ENCODE measurements around the gene NEIL3.

The NEIL3 gene

DNA sequence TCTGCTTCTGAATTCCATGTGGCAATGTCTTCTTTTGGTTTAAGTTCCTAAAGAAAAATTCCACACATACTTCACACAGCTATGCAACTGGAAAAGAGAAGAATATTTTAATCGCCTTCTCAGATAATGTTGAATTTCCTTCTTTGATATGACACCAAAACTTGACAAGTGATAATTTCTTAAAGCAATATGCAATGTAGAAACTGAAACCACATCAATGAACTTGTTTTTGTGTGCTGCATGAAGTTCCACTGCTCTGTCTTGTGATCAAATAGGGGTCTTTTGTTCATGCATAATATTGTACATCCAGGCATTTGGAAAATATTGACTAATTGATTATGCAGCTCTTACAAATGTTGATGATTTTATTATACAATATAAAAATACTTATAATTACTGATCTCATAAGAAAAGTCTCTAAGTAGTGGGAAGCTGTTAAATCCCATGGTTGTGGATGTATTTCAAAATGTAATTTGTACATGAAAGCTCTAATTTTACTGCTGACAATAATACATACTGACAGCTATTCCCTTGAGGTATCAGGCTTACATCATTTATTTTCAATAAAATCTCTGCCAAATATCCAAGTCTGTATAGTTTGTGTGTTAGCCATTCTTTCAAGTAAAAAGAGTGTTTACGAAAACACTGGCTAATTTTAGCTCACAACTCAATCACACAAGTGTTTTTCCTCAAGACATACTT lies 76.1 kb downstream of the NEIL3 start:
- H3K56ac ChIP-seq (ENCODE audit: low read length) = no peak overlapping the region
- WGBS (ENCODE audit: extremely low coverage, insufficient coverage, low lambda C conversion rate) = no CpG with 5 or more reads among the region's 2 CpGs
- no peak for DNase-seq

DNA sequence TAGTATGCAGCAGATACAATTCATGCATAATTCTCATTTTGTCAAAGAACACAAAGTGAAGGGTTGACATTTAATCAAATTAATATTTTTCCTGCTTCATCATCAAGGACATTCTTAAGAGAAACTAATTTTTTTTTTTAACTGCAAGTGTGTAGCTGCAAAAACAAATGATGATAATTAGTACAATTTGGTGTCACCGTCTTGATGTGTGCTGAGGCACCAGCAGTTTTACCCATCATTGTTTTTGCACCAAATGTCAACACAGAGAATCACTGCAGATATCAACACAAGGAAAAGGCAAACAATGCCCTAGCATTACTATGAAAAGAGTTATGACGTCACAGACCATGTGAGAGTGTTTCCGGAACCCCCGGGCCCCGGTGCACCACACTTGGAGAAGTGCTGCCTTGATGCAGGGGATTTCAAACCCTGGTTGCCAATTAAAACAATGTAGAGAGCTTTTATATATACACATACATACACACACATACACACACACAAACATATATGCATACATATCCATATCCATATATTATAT lies 76.7 kb downstream of the NEIL3 start:
- Histone ChIP-seq H3K4me1 (ENCODE audit: control insufficient read depth, low read depth, low read length) (no peaks in the 10 kb centered on the region), H3K18ac (ENCODE audit: low read length) (no peak overlapping the region)
- DNase-seq = no peak

More for the DNA sequence above, 76.1 kb downstream of the NEIL3 start:
- Histone ChIP-seq H3K79me2 (ENCODE audit: control insufficient read depth, insufficient read depth, low read length) (no peaks in the 10 kb centered on the region), H3K4me1 (ENCODE audit: control insufficient read depth, low read depth, low read length) (no peaks in the 10 kb centered on the region), H3K27ac (ENCODE audit: low read depth, low read length) (no peak overlapping the region), H2BK5ac (ENCODE audit: low read length) (no peak overlapping the region), H3K18ac (ENCODE audit: low read length) (no peak overlapping the region), H3K4me2 (ENCODE audit: low read length) (no peak overlapping the region), H4K8ac (ENCODE audit: low read depth, low read length) (no peak overlapping the region), H3K23ac (ENCODE audit: low read length) (no peak overlapping the region), H3K27me3 (ENCODE audit: insufficient read depth, low read length, poor library complexity) (no peaks in the 10 kb centered on the region), H3K9ac (ENCODE audit: low read length) (no peak overlapping the region), H2BK120ac (ENCODE audit: low read depth, low read length) (no peak overlapping the region), H3K79me1 (ENCODE audit: low read length) (no peaks in the 10 kb centered on the region), H3K4ac (ENCODE audit: low read depth, low read length) (no peak overlapping the region), H3K4me3 (ENCODE audit: low read length) (no peak overlapping the region), H2BK15ac (replicated peaks; ENCODE audit: low read depth) (no peak overlapping the region), H4K5ac (ENCODE audit: low read length) (no peak overlapping the region), H2AK5ac (ENCODE audit: low read length) (no peak overlapping the region), H3K36me3 (ENCODE audit: control insufficient read depth, insufficient read depth, low read length) (no peaks in the 10 kb centered on the region)

DNA sequence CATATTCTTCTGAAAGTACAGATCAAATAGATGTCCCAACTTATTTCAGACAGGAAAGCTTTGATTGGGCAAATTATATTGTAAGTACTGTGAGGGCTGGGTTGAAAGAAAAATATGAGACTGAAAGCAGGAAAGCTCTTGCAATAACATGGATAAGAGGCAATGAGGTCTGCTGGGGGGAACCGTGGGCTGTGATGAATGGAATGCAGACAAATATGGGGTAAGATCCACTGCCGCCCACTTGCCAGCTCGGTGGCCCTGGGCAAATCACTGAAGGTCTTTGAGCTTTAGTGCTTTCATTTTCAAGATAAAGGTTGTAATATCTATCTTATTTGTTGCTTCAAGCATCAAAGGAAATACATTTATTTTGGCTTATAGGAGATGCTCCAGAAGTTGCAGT lies 81.6 kb downstream of the NEIL3 start:
- WGBS (ENCODE audit: extremely low coverage, insufficient coverage, low lambda C conversion rate) = no CpG with 5 or more reads among the region's 3 CpGs
- no peak for DNase-seq

More for the DNA sequence above, 76.7 kb downstream of the NEIL3 start:
- no peak overlapping the region for H2BK5ac ChIP-seq (ENCODE audit: low read length)
- no peak overlapping the region for H3K4me3 ChIP-seq (ENCODE audit: low read length)
- H3K23ac ChIP-seq (ENCODE audit: low read length) = no peak overlapping the region
- no peak overlapping the region for H4K5ac ChIP-seq (ENCODE audit: low read length)
- WGBS (ENCODE audit: extremely low coverage, insufficient coverage, low lambda C conversion rate) = no CpG with 5 or more reads among the region's 5 CpGs
- H2AK5ac ChIP-seq (ENCODE audit: low read length) = no peak overlapping the region
- H2BK120ac ChIP-seq (ENCODE audit: low read depth, low read length) = no peak overlapping the region
- no peaks in the 10 kb centered on the region for H3K79me2 ChIP-seq (ENCODE audit: control insufficient read depth, insufficient read depth, low read length)
- H3K4me2 ChIP-seq (ENCODE audit: low read length) = no peak overlapping the region
- no peaks in the 10 kb centered on the region for H3K79me1 ChIP-seq (ENCODE audit: low read length)
- H3K56ac ChIP-seq (ENCODE audit: low read length) = no peak overlapping the region
- H3K27me3 ChIP-seq (ENCODE audit: insufficient read depth, low read length, poor library complexity) = no peaks in the 10 kb centered on the region
- H4K8ac ChIP-seq (ENCODE audit: low read depth, low read length) = no peak overlapping the region
- H3K36me3 ChIP-seq (ENCODE audit: control insufficient read depth, insufficient read depth, low read length) = no peaks in the 10 kb centered on the region
- H3K27ac ChIP-seq (ENCODE audit: low read depth, low read length) = no peak overlapping the region
- no peak overlapping the region for H2BK15ac ChIP-seq (replicated peaks; ENCODE audit: low read depth)
- H3K4ac ChIP-seq (ENCODE audit: low read depth, low read length) = no peak overlapping the region
- H3K9ac ChIP-seq (ENCODE audit: low read length) = no peak overlapping the region

DNA sequence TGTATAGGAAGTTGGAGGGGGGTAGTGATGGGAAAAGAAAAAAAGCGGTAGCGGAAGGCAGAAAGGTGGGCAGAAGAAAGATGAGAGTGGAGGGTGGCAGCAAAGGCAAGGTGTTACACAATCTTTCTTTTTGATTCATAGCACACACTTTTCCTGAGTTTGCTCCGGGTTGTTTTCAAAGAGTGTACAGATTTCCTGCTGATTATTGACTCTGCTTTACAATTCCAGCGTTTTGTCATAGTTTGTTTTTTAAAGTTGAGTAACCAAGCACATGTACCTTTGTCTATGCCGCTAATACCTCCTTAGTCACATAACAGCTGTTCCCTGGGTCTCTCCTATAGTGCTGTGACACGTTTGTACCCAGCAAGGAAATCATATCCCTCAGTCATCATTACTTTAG lies 82.3 kb downstream of the NEIL3 start:
- H3K4me1 ChIP-seq (ENCODE audit: control insufficient read depth, low read depth, low read length) = no peaks in the 10 kb centered on the region
- no peak overlapping the region for H2AK5ac ChIP-seq (ENCODE audit: low read length)
- H3K4ac ChIP-seq (ENCODE audit: low read depth, low read length) = no peak overlapping the region
- no peak overlapping the region for H3K9ac ChIP-seq (ENCODE audit: low read length)
- H3K23ac ChIP-seq (ENCODE audit: low read length) = no peak overlapping the region
- H3K4me2 ChIP-seq (ENCODE audit: low read length) = no peak overlapping the region
- no peaks in the 10 kb centered on the region for H3K36me3 ChIP-seq (ENCODE audit: control insufficient read depth, insufficient read depth, low read length)
- H2BK15ac ChIP-seq (replicated peaks; ENCODE audit: low read depth) = no peak overlapping the region
- no peaks in the 10 kb centered on the region for H3K79me2 ChIP-seq (ENCODE audit: control insufficient read depth, insufficient read depth, low read length)
- H3K4me3 ChIP-seq (ENCODE audit: low read length) = no peak overlapping the region
- no peak overlapping the region for H2BK120ac ChIP-seq (ENCODE audit: low read depth, low read length)
- H4K5ac ChIP-seq (ENCODE audit: low read length) = no peak overlapping the region
- no peak for DNase-seq
- no peaks in the 10 kb centered on the region for H3K27me3 ChIP-seq (ENCODE audit: insufficient read depth, low read length, poor library complexity)
- H3K56ac ChIP-seq (ENCODE audit: low read length) = no peak overlapping the region
- no peak overlapping the region for H4K8ac ChIP-seq (ENCODE audit: low read depth, low read length)
- no peak overlapping the region for H2BK5ac ChIP-seq (ENCODE audit: low read length)
- H3K79me1 ChIP-seq (ENCODE audit: low read length) = no peaks in the 10 kb centered on the region
- WGBS (ENCODE audit: extremely low coverage, insufficient coverage, low lambda C conversion rate) = no CpG with 5 or more reads among the region's 6 CpGs
- no peak overlapping the region for H3K27ac ChIP-seq (ENCODE audit: low read depth, low read length)
- H3K18ac ChIP-seq (ENCODE audit: low read length) = no peak overlapping the region

More for the DNA sequence above, 81.6 kb downstream of the NEIL3 start:
- no peaks in the 10 kb centered on the region for H3K36me3 ChIP-seq (ENCODE audit: control insufficient read depth, insufficient read depth, low read length)
- H3K79me2 ChIP-seq (ENCODE audit: control insufficient read depth, insufficient read depth, low read length) = no peaks in the 10 kb centered on the region
- H3K23ac ChIP-seq (ENCODE audit: low read length) = no peak overlapping the region
- H3K79me1 ChIP-seq (ENCODE audit: low read length) = no peaks in the 10 kb centered on the region
- no peak overlapping the region for H2BK15ac ChIP-seq (replicated peaks; ENCODE audit: low read depth)
- no peak overlapping the region for H3K4me3 ChIP-seq (ENCODE audit: low read length)
- no peak overlapping the region for H3K9ac ChIP-seq (ENCODE audit: low read length)
- H3K27me3 ChIP-seq (ENCODE audit: insufficient read depth, low read length, poor library complexity) = no peaks in the 10 kb centered on the region
- H4K5ac ChIP-seq (ENCODE audit: low read length) = no peak overlapping the region
- no peak overlapping the region for H3K4ac ChIP-seq (ENCODE audit: low read depth, low read length)
- no peak overlapping the region for H3K27ac ChIP-seq (ENCODE audit: low read depth, low read length)
- H3K4me2 ChIP-seq (ENCODE audit: low read length) = no peak overlapping the region
- H3K18ac ChIP-seq (ENCODE audit: low read length) = no peak overlapping the region
- H3K4me1 ChIP-seq (ENCODE audit: control insufficient read depth, low read depth, low read length) = no peaks in the 10 kb centered on the region
- H2BK5ac ChIP-seq (ENCODE audit: low read length) = no peak overlapping the region
- H3K56ac ChIP-seq (ENCODE audit: low read length) = no peak overlapping the region
- H2AK5ac ChIP-seq (ENCODE audit: low read length) = no peak overlapping the region
- no peak overlapping the region for H4K8ac ChIP-seq (ENCODE audit: low read depth, low read length)
- H2BK120ac ChIP-seq (ENCODE audit: low read depth, low read length) = no peak overlapping the region

DNA sequence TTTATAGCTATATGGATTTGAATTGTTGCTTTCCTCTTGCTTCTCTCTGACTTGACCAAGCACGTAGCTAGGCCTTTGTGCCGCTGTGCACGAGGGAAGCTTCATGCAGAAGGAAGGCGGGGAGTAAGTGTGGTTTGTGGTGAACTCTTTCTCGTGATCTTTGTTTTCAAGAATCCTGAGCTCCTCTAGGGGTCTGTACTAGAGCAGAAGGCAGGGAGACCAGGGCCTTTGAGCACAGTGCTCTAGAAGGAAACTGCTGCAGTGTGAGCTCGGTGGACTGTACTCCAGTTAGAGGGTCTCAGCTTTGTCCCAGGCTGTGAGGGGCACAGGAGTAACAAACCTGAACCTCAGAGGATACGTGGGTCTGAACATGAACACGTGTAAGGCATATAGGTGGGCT lies 83.6 kb downstream of the NEIL3 start:
- no peak overlapping the region for H3K9ac ChIP-seq (ENCODE audit: low read length)
- no peak overlapping the region for H3K4me3 ChIP-seq (ENCODE audit: low read length)
- H3K23ac ChIP-seq (ENCODE audit: low read length) = no peak overlapping the region
- no peak overlapping the region for H3K4ac ChIP-seq (ENCODE audit: low read depth, low read length)
- H4K5ac ChIP-seq (ENCODE audit: low read length) = no peak overlapping the region
- no peak overlapping the region for H4K8ac ChIP-seq (ENCODE audit: low read depth, low read length)
- H3K79me2 ChIP-seq (ENCODE audit: control insufficient read depth, insufficient read depth, low read length) = no peaks in the 10 kb centered on the region
- no peak overlapping the region for H3K18ac ChIP-seq (ENCODE audit: low read length)
- no peak overlapping the region for H2BK5ac ChIP-seq (ENCODE audit: low read length)
- no CpG with 5 or more reads among the region's 8 CpGs for WGBS (ENCODE audit: extremely low coverage, insufficient coverage, low lambda C conversion rate)
- no peaks in the 10 kb centered on the region for H3K4me1 ChIP-seq (ENCODE audit: control insufficient read depth, low read depth, low read length)
- H3K27me3 ChIP-seq (ENCODE audit: insufficient read depth, low read length, poor library complexity) = no peaks in the 10 kb centered on the region
- H3K36me3 ChIP-seq (ENCODE audit: control insufficient read depth, insufficient read depth, low read length) = no peaks in the 10 kb centered on the region
- H2BK120ac ChIP-seq (ENCODE audit: low read depth, low read length) = no peak overlapping the region
- H3K79me1 ChIP-seq (ENCODE audit: low read length) = no peaks in the 10 kb centered on the region
- H2AK5ac ChIP-seq (ENCODE audit: low read length) = no peak overlapping the region
- no peak overlapping the region for H2BK15ac ChIP-seq (replicated peaks; ENCODE audit: low read depth)
- no peak for DNase-seq
- H3K4me2 ChIP-seq (ENCODE audit: low read length) = no peak overlapping the region
- no peak overlapping the region for H3K27ac ChIP-seq (ENCODE audit: low read depth, low read length)
- H3K56ac ChIP-seq (ENCODE audit: low read length) = no peak overlapping the region

DNA sequence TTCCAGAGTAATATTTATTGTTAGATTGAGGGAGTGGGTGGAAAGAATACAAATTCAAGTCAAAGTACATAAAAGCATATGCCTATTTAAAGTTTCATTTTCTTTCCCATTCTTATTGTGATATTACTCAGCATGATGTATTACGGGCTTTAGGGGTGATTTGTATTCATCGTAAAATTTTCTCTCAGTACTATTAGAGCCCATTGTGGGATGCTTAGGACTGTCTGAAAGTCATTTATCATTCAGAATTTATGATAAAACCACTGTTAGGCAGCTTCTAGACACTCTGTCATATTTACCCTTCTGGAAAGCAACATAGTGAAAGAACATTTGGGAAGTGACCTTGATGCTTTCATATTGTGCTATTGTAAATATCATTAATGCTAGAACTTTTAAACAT lies 86.7 kb downstream of the NEIL3 start:
- H3K4me2 ChIP-seq (ENCODE audit: low read length) = no peak overlapping the region
- H2BK15ac ChIP-seq (replicated peaks; ENCODE audit: low read depth) = no peak overlapping the region
- no peak overlapping the region for H2AK5ac ChIP-seq (ENCODE audit: low read length)
- no peak overlapping the region for H3K4me3 ChIP-seq (ENCODE audit: low read length)
- no CpG with 5 or more reads among the region's 2 CpGs for WGBS (ENCODE audit: extremely low coverage, insufficient coverage, low lambda C conversion rate)
- DNase-seq = no peak
- H4K8ac ChIP-seq (ENCODE audit: low read depth, low read length) = no peak overlapping the region
- no peak overlapping the region for H3K18ac ChIP-seq (ENCODE audit: low read length)
- no peak overlapping the region for H3K9ac ChIP-seq (ENCODE audit: low read length)
- no peaks in the 10 kb centered on the region for H3K79me2 ChIP-seq (ENCODE audit: control insufficient read depth, insufficient read depth, low read length)
- H3K79me1 ChIP-seq (ENCODE audit: low read length) = no peaks in the 10 kb centered on the region
- no peaks in the 10 kb centered on the region for H3K36me3 ChIP-seq (ENCODE audit: control insufficient read depth, insufficient read depth, low read length)
- H3K27me3 ChIP-seq (ENCODE audit: insufficient read depth, low read length, poor library complexity) = no peaks in the 10 kb centered on the region
- no peak overlapping the region for H3K27ac ChIP-seq (ENCODE audit: low read depth, low read length)
- H3K23ac ChIP-seq (ENCODE audit: low read length) = no peak overlapping the region
- H4K5ac ChIP-seq (ENCODE audit: low read length) = no peak overlapping the region
- no peak overlapping the region for H3K4ac ChIP-seq (ENCODE audit: low read depth, low read length)
- H2BK5ac ChIP-seq (ENCODE audit: low read length) = no peak overlapping the region
- no peak overlapping the region for H3K56ac ChIP-seq (ENCODE audit: low read length)
- H3K4me1 ChIP-seq (ENCODE audit: control insufficient read depth, low read depth, low read length) = no peaks in the 10 kb centered on the region
- H2BK120ac ChIP-seq (ENCODE audit: low read depth, low read length) = no peak overlapping the region

Measured in mesendoderm (in vitro differentiated cells).